Measurements from ENCODE around the gene PCGF2. TPM values are rescaled to one million over a fixed set of nuclear protein-coding genes. Genes with fewer than 3 reads are reported as not detected.
"Not testable (repeated sequence)": the region's sequence is repeated elsewhere in the genome, so short reads cannot be mapped to it uniquely, and the experiment has no call there.

Gene PCGF2
- total RNA-seq, 1 donor from 2014 or later: 108 TPM

DNA sequence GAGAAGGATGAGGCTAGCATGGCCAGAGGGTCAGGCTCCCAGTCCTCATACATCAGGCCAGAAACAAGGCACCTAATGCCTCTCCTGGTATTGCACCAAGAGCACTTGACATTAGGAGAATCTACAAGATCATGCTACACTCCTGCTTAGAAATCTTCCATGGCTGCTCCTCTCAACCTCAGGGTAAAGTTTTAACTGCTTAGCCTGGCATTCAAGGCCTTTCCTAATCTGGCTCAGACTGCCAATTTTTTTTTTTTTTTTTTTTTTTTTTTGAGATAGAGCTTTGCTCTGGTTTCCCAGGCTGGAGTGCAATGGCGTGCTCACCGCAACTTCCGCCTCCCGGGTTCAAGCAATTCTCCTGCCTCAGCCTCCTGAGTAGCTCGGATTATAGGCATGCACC lies 43.0 kb upstream of the PCGF2 start:
- H3K9me3 Mint-ChIP-seq: no peaks in the 10 kb centered on the region
- no peaks in the 10 kb centered on the region for H3K27me3 Mint-ChIP-seq (ENCODE audit: low read depth)
- no peak overlapping the region for H3K4me3 Mint-ChIP-seq
- H3K4me1 Mint-ChIP-seq: peaks cover 30% of the 10 kb centered on the region
- no peaks in the 10 kb centered on the region for H3K36me3 Mint-ChIP-seq (ENCODE audit: low read depth)
- no peak overlapping the region for H3K27ac Mint-ChIP-seq (ENCODE audit: unreplicated experiment)
- no peak for DNase-seq (ENCODE audit: low read depth, low spot score)
- TF ChIP-seq CTCF (conservative IDR thresholded peaks at IDR 0.05): no peak

- H3K4me1 Mint-ChIP-seq: peaks cover 29% of the 10 kb centered on the region
- H3K9me3 Mint-ChIP-seq; H3K36me3 Mint-ChIP-seq (ENCODE audit: low read depth); H3K27ac Mint-ChIP-seq (ENCODE audit: unreplicated experiment); DNase-seq (ENCODE audit: low read depth, low spot score); H3K27me3 Mint-ChIP-seq (ENCODE audit: low read depth); H3K4me3 Mint-ChIP-seq: not testable (repeated sequence)
Measured at GRCh38 chr17:38790148-38790707, 42.1 kb upstream of the PCGF2 start.

- no peak for DNase-seq (ENCODE audit: low read depth, low spot score)
- TF ChIP-seq CTCF (conservative IDR thresholded peaks at IDR 0.05): no peak
- peak overlapping the region; percentile 55 for H3K4me3 Mint-ChIP-seq
- peaks cover 2% of the 10 kb centered on the region for H3K36me3 Mint-ChIP-seq (ENCODE audit: low read depth)
- no peaks in the 10 kb centered on the region for H3K9me3 Mint-ChIP-seq
- H3K4me1 Mint-ChIP-seq: peaks cover 24% of the 10 kb centered on the region
- no peaks in the 10 kb centered on the region for H3K27me3 Mint-ChIP-seq (ENCODE audit: low read depth)
- H3K27ac Mint-ChIP-seq (ENCODE audit: unreplicated experiment): peak overlapping the region; percentile 83
Measured at GRCh38 chr17:38789185-38789584, 41.0 kb upstream of the PCGF2 start.

- H3K27me3 Mint-ChIP-seq (ENCODE audit: low read depth); DNase-seq (ENCODE audit: low read depth, low spot score); H3K27ac Mint-ChIP-seq (ENCODE audit: unreplicated experiment); H3K9me3 Mint-ChIP-seq; H3K36me3 Mint-ChIP-seq (ENCODE audit: low read depth); H3K4me3 Mint-ChIP-seq: not testable (repeated sequence)
- peaks cover 20% of the 10 kb centered on the region for H3K4me1 Mint-ChIP-seq
Measured at GRCh38 chr17:38787999-38788398, 39.9 kb upstream of the PCGF2 start.

- H3K27ac Mint-ChIP-seq (ENCODE audit: unreplicated experiment): no peak overlapping the region
- DNase-seq (ENCODE audit: low read depth, low spot score): no peak
- TF ChIP-seq CTCF (conservative IDR thresholded peaks at IDR 0.05): no peak
- H3K36me3 Mint-ChIP-seq (ENCODE audit: low read depth): peaks cover 2% of the 10 kb centered on the region
- H3K27me3 Mint-ChIP-seq (ENCODE audit: low read depth): no peaks in the 10 kb centered on the region
- no peaks in the 10 kb centered on the region for H3K9me3 Mint-ChIP-seq
- peaks cover 20% of the 10 kb centered on the region for H3K4me1 Mint-ChIP-seq
- H3K4me3 Mint-ChIP-seq: no peak overlapping the region
Measured at GRCh38 chr17:38786372-38786771, 38.2 kb upstream of the PCGF2 start.

- Mint-ChIP-seq H3K4me1 (no peaks in the 10 kb centered on the region), H3K27me3 (ENCODE audit: low read depth) (no peaks in the 10 kb centered on the region), H3K4me3 (no peak overlapping the region), H3K27ac (ENCODE audit: unreplicated experiment) (no peak overlapping the region), H3K9me3 (no peaks in the 10 kb centered on the region), H3K36me3 (ENCODE audit: low read depth) (peaks cover 4% of the 10 kb centered on the region)
- no peak for TF ChIP-seq CTCF (conservative IDR thresholded peaks at IDR 0.05)
- no peak for DNase-seq (ENCODE audit: low read depth, low spot score)
Measured at GRCh38 chr17:38783227-38783626, 35.1 kb upstream of the PCGF2 start.
